ENCODE measurements around the gene SBF2.

Gene SBF2

DNA sequence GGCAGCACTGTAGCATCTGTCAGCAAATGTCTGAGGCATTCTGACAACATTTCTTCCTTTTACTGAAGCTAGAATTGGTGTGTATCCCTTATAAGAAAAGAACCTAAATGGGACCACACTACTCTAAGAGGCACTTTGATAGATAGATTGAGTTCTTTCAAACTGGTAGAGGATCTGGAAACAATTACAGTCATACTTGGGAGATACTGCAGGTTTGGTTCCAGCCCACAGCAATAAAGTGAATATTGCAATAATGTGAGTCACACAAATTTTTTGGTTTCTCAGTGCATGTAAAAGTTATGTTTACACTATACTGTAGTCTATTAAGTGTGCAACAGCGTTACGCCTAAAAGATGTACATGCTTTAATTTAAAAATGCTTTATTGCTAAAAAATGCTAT lies 96.9 kb downstream of the SBF2 start:
- intact Hi-C loops (cut with micrococcal nuclease), result no loop called here
- H3K4me3 Mint-ChIP-seq, result no peak overlapping the region
- peaks cover 1% of the 10 kb centered on the region for H3K36me3 Mint-ChIP-seq (ENCODE audit: low read depth)
- H3K27me3 Mint-ChIP-seq, result no peaks in the 10 kb centered on the region
- no peak overlapping the region for H3K27ac Mint-ChIP-seq
- no peaks in the 10 kb centered on the region for H3K9me3 Mint-ChIP-seq
- H3K4me1 Mint-ChIP-seq (ENCODE audit: low read depth), result peaks cover 2% of the 10 kb centered on the region

DNA sequence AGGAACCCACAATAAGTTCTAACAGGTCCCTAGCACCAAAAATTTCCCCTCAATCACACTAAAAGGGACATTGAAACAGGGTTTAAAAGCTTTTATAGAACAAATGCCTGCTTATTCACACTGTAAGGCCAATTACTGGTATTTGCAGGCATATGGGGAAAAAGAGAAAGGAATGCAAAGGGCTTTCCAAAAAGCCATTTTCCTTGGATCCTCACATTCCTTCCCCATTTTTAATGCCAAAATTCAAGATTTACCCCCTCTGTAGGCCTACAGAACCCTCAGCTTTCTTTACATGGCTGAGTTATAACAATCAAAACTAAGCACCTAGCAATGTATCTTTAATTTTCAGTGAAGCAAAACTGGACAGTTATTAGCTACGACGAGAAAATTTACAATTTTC lies 102.0 kb downstream of the SBF2 start:
- peaks cover 10% of the 10 kb centered on the region for H3K36me3 Mint-ChIP-seq (ENCODE audit: low read depth)
- no peaks in the 10 kb centered on the region for H3K4me1 Mint-ChIP-seq (ENCODE audit: low read depth)
- intact Hi-C loops (cut with micrococcal nuclease), result no loop called here
- no peaks in the 10 kb centered on the region for H3K27me3 Mint-ChIP-seq
- H3K27ac Mint-ChIP-seq, result no peak overlapping the region
- no peak overlapping the region for H3K4me3 Mint-ChIP-seq
- no peaks in the 10 kb centered on the region for H3K9me3 Mint-ChIP-seq

DNA sequence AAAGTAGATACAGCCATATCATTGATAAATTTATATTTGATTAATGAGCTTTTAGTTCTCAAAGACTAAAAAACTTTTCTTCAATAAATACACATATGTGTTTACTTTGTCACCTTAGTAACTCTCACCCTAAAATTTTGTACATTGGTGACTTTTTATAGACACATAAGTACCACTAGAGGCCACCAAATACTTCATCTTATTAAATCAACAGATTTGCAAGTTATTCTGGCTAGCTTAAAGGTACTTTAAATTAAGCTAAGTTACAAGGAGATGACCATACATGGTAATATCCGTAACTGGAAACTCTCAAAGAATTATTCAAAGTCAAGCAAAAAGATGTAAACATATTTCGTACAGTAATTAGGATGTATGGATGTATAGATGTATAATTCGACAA lies 112.2 kb downstream of the SBF2 start:
- Mint-ChIP-seq H3K9me3 (no peaks in the 10 kb centered on the region), H3K27ac (no peak overlapping the region), H3K4me3 (no peak overlapping the region), H3K36me3 (ENCODE audit: low read depth) (peaks cover 6% of the 10 kb centered on the region), H3K27me3 (no peaks in the 10 kb centered on the region), H3K4me1 (ENCODE audit: low read depth) (no peaks in the 10 kb centered on the region)
- intact Hi-C loops (cut with micrococcal nuclease), result no loop called here

DNA sequence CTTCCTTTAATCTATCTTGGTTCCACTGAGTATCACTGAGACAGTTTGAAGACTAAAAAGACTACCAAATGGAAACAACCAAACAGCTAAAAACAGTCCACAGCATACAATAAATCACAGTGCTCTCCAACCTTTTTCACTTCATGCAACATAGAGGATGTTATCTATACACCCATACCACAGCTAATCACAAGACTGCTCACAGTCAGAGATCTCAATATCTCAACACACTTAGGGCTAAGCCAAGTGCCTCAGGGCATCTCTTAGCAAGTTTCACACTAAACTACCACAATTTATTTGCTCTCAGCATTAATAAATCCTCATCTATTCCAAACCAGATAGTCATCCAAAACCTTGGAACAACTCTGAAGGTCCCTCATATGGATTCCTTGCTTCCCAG lies 129.4 kb downstream of the SBF2 start:
- Mint-ChIP-seq H3K4me3 (no peak overlapping the region), H3K4me1 (ENCODE audit: low read depth) (peaks cover 6% of the 10 kb centered on the region), H3K27me3 (no peaks in the 10 kb centered on the region), H3K9me3 (no peaks in the 10 kb centered on the region), H3K27ac (no peak overlapping the region), H3K36me3 (ENCODE audit: low read depth) (no peaks in the 10 kb centered on the region)
- intact Hi-C loops (cut with micrococcal nuclease), result no loop called here

DNA sequence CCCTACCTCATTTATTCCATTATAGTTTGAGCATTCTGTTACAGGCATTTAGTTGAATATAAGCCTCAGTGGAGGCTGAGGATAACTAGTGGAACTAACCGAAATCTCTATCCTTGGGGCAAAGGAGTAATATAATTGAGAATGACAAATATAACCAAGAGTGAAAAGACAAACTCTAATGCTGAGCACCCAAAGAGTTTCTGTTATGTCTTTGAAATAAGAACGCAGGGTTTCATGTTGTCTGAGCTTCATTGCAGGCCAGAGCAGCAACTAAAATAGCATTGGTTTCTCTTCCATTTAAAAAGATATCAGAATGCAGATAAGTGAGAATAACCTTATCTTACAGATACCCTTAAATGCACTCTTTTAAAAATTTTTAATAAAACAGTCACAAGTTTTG lies 131.8 kb downstream of the SBF2 start:
- peaks cover 14% of the 10 kb centered on the region for H3K9me3 Mint-ChIP-seq
- H3K27me3 Mint-ChIP-seq, result no peaks in the 10 kb centered on the region
- peaks cover 8% of the 10 kb centered on the region for H3K36me3 Mint-ChIP-seq (ENCODE audit: low read depth)
- intact Hi-C loops (cut with micrococcal nuclease), result no loop called here
- no peak overlapping the region for H3K27ac Mint-ChIP-seq
- peaks cover 11% of the 10 kb centered on the region for H3K4me1 Mint-ChIP-seq (ENCODE audit: low read depth)
- H3K4me3 Mint-ChIP-seq, result no peak overlapping the region

DNA sequence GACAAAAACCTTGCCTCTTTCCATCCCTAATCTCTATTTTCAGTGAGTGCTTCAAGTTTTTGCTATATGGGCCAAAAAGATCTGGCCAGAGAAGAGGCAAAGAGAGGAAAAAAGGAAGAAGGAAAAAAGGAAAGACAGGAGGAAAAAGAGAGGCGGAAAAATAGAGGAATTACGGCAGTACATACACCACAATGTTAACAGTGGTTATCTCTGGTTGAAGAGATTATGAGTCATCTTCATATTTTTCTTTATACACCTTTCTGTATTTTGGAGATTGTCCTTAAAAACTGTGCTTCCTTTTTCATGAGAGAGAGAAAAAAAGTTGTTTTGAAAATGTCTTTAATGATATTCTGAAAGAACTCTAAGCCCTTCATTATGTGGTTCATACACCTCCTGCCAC lies 133.7 kb downstream of the SBF2 start:
- no peak overlapping the region for H3K27ac Mint-ChIP-seq
- H3K9me3 Mint-ChIP-seq, result peaks cover 23% of the 10 kb centered on the region
- no peaks in the 10 kb centered on the region for H3K27me3 Mint-ChIP-seq
- intact Hi-C loops (cut with micrococcal nuclease), result no loop called here
- H3K36me3 Mint-ChIP-seq (ENCODE audit: low read depth), result peaks cover 8% of the 10 kb centered on the region
- peaks cover 11% of the 10 kb centered on the region for H3K4me1 Mint-ChIP-seq (ENCODE audit: low read depth)
- H3K4me3 Mint-ChIP-seq, result no peak overlapping the region

DNA sequence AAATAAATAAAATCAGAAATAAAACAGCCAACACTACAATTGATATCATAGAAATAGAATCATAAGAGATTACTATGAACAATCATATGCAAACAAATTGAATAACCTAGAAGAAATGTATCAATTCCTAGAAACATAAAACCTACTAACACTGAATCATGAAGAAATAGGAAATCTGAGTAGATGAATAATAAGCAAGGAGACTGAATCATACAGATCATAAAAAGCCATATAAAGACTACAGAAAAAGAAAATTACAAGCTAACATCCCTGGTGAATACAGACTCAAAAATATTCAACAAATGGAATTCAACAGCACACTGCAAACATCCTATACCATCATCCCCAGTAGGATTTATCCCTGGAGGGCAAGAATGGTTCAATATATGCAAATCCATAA lies 135.6 kb downstream of the SBF2 start:
- intact Hi-C loops (cut with micrococcal nuclease), result no loop called here
- H3K27ac Mint-ChIP-seq, result no peak overlapping the region
- H3K27me3 Mint-ChIP-seq, result no peaks in the 10 kb centered on the region
- peaks cover 8% of the 10 kb centered on the region for H3K36me3 Mint-ChIP-seq (ENCODE audit: low read depth)
- H3K4me3 Mint-ChIP-seq, result no peak overlapping the region
- peaks cover 16% of the 10 kb centered on the region for H3K4me1 Mint-ChIP-seq (ENCODE audit: low read depth)
- peaks cover 23% of the 10 kb centered on the region for H3K9me3 Mint-ChIP-seq

DNA sequence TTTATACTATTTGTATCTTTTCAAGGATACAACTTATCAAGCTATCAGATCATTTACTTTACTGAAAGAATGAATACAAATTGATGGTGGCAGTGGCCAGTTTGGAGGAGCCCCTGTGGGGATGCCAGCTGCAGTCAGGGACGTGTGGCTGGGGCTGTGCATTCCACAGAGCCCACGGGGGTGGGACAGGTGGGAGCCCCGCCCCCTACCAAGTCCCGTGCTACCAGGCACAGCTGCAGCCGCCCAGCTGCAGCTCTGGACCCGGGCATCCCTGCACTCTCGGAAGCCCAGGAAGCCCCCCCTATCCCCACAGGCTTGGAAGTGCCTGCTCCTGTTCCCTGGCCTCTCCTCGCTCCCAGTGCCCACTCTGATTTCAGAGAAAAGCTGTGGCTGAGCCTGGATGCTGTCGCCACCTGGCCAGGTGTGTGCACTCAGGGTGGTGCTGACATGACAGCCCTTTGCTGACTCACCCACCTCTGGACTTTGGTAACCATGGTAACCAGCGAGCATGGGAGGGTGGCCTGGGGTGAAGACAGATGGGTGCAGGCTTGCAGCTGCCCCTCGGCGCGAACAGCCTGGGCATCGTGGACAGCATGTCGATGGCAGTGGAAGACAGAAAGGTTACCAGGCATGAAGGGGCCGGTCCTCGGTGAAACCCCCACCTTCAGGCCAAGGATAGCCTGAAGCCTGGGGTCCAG lies 138.1 kb downstream of the SBF2 start:
- intact Hi-C loops (cut with micrococcal nuclease), result no loop called here
- Mint-ChIP-seq H3K4me1 (ENCODE audit: low read depth) (peaks cover 16% of the 10 kb centered on the region), H3K27me3 (no peaks in the 10 kb centered on the region), H3K27ac (no peak overlapping the region), H3K36me3 (ENCODE audit: low read depth) (peaks cover 8% of the 10 kb centered on the region), H3K4me3 (no peak overlapping the region), H3K9me3 (peaks cover 23% of the 10 kb centered on the region)

DNA sequence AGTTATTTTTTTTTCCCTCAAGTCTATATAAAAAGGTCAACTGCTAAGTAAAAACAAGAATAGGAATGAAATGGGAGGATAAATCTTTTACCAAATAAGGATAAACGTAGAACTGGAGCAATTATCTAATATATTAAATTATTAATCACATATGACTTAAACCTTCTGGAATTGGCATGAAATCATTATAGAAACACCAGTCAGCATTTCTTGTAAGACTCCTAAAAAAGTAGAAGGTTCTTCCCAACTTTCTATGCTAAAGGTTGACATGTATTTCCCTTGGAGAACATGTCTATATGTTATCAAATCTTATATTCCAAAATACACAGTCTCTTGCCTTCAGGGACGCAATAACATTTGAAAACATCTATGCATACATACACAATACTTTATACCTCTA lies 143.2 kb downstream of the SBF2 start:
- Mint-ChIP-seq H3K27ac (no peak overlapping the region), H3K27me3 (no peaks in the 10 kb centered on the region), H3K4me1 (ENCODE audit: low read depth) (peaks cover 5% of the 10 kb centered on the region), H3K36me3 (ENCODE audit: low read depth) (peaks cover 6% of the 10 kb centered on the region), H3K9me3 (peaks cover 16% of the 10 kb centered on the region), H3K4me3 (no peak overlapping the region)
- intact Hi-C loops (cut with micrococcal nuclease), result no loop called here

DNA sequence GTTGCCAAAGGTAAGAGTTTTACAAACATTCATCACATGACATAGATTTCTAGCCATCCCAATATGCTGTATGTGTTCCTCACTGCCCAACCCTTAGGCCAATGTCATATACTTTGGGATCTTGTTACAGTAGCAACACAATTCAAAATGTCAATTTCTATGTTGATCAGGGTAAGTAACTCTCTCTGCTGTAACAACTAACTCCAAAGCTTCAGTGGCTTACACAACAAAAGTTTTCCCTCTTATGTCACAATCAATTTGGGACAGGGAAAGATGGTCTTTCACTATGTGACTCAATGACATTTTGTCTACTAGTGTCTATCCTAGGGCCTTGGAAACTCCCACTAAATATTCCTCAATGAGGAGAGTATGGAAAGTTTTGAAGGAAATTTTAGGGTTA lies 144.5 kb downstream of the SBF2 start:
- Mint-ChIP-seq H3K4me3 (no peak overlapping the region), H3K27ac (no peak overlapping the region), H3K9me3 (peaks cover 16% of the 10 kb centered on the region), H3K4me1 (ENCODE audit: low read depth) (peaks cover 4% of the 10 kb centered on the region), H3K36me3 (ENCODE audit: low read depth) (peaks cover 6% of the 10 kb centered on the region), H3K27me3 (no peaks in the 10 kb centered on the region)
- intact Hi-C loops (cut with micrococcal nuclease), result no loop called here

DNA sequence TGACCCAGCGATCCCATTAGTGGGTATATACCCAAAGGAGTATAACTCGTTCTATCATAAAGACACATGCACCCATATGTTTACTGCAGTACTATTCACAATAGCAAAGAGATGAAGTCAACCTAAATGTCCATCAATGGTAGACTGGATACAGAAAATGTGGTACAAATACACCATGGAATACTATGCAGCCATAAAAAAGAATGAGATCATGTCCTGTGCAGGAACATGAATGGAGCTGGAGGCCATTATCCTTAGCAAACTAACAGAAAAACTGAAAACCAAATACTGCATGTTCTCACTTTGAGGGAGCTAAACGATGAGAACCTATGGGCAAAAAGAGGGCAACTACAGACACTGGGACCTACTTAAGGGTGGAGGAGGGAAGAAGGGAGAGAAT lies 146.8 kb downstream of the SBF2 start:
- H3K36me3 Mint-ChIP-seq (ENCODE audit: low read depth), result peaks cover 6% of the 10 kb centered on the region
- H3K9me3 Mint-ChIP-seq, result peaks cover 16% of the 10 kb centered on the region
- H3K4me3 Mint-ChIP-seq, result no peak overlapping the region
- no peak overlapping the region for H3K27ac Mint-ChIP-seq
- H3K27me3 Mint-ChIP-seq, result no peaks in the 10 kb centered on the region
- H3K4me1 Mint-ChIP-seq (ENCODE audit: low read depth), result no peaks in the 10 kb centered on the region
- intact Hi-C loops (cut with micrococcal nuclease), result no loop called here

DNA sequence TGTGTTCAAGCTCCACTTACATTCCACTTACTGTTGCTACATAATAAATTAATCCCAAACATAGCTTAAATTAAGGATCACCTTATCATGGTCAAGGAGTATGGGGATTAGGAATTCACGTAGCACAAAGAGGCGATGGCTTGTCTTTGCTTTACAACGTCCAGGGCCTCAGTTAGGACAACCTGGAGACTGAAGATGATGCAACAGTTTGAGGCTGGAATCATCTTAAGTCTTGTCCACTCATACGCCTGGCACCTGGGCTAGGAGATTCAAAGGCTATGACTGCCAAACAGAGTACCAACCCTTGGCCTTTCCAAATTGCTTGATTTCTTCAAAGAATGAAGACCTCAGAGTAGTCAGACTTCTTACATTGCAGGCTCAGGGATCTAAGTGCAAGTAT lies 149.1 kb downstream of the SBF2 start:
- H3K4me3 Mint-ChIP-seq, result no peak overlapping the region
- H3K4me1 Mint-ChIP-seq (ENCODE audit: low read depth), result no peaks in the 10 kb centered on the region
- intact Hi-C loops (cut with micrococcal nuclease), result no loop called here
- H3K9me3 Mint-ChIP-seq, result peaks cover 16% of the 10 kb centered on the region
- no peaks in the 10 kb centered on the region for H3K27me3 Mint-ChIP-seq
- H3K27ac Mint-ChIP-seq, result no peak overlapping the region
- H3K36me3 Mint-ChIP-seq (ENCODE audit: low read depth), result peaks cover 6% of the 10 kb centered on the region

DNA sequence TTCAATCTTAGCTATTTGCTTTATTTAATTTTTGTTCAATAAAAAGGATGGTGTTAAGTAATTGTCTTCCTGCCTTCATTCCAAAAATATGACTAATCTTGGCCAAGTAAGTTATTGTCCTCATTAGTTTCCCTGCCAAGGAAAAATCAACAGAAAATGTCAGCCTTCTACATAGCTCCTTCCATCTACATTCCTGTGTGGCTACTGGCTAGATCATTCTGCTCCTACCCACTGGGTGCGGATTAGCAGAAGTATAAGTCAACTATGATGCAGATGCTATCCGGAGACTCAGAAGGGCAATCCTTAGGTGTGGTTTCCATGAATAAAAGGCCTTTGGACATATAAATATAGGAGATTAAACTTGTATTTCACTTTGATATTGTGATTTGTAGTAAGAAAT lies 154.4 kb downstream of the SBF2 start:
- intact Hi-C loops (cut with micrococcal nuclease), result no loop called here
- Mint-ChIP-seq H3K4me1 (ENCODE audit: low read depth) (no peaks in the 10 kb centered on the region), H3K27ac (no peak overlapping the region), H3K27me3 (no peaks in the 10 kb centered on the region), H3K36me3 (ENCODE audit: low read depth) (peaks cover 14% of the 10 kb centered on the region), H3K4me3 (no peak overlapping the region), H3K9me3 (peaks cover 13% of the 10 kb centered on the region)

DNA sequence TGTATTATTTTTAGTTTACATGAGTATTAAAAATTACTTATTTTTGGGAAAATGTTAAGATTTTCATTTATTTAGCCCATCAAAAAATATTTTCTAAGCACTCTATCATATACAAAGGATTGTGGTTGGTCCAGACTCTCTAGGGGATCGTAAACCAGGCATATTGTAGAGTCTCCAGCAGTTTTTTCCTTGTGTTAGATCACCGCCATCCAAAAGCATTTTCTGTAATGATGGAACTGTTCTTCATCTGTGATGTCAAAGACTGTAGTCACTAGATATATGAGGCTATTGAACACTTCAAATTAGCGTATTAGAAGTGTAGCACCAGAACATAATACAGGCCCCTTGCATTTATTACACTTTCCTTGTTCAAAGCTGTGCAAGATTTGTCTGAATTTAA lies 154.9 kb downstream of the SBF2 start:
- Mint-ChIP-seq H3K27ac (no peak overlapping the region), H3K9me3 (peaks cover 15% of the 10 kb centered on the region), H3K4me1 (ENCODE audit: low read depth) (no peaks in the 10 kb centered on the region), H3K36me3 (ENCODE audit: low read depth) (peaks cover 18% of the 10 kb centered on the region), H3K4me3 (no peak overlapping the region), H3K27me3 (no peaks in the 10 kb centered on the region)
- intact Hi-C loops (cut with micrococcal nuclease), result no loop called here

DNA sequence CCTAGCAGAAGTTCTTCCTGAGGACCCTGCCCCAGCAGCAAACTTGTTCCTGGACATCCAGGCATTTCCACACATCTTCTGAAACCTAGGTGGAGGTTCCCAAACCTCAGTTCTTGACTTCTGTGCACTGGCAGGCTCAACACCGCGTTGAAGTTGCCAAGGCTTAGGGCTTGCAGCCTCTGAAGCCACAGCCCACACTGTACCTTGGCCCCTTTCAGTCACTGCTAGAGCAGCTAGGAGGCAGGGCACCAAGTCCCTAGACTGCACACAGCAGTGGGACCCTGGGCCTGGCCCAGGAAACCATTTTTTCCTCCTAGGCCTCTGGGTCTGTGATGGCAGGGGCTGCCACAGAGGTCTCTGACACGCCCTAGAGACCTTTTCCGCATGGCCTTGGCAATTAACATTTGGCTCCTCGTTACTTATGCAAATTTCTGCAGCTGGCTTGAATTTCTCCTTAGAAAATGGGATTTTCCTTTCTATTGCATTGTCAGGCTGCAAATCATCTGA lies 159.0 kb downstream of the SBF2 start:
- Mint-ChIP-seq H3K36me3 (ENCODE audit: low read depth) (peaks cover 39% of the 10 kb centered on the region), H3K4me3 (no peak overlapping the region), H3K4me1 (ENCODE audit: low read depth) (no peaks in the 10 kb centered on the region), H3K27me3 (no peaks in the 10 kb centered on the region), H3K9me3 (peaks cover 20% of the 10 kb centered on the region), H3K27ac (no peak overlapping the region)
- intact Hi-C loops (cut with micrococcal nuclease), result no loop called here
